Measurements from ENCODE around the gene GALNS.

DNA sequence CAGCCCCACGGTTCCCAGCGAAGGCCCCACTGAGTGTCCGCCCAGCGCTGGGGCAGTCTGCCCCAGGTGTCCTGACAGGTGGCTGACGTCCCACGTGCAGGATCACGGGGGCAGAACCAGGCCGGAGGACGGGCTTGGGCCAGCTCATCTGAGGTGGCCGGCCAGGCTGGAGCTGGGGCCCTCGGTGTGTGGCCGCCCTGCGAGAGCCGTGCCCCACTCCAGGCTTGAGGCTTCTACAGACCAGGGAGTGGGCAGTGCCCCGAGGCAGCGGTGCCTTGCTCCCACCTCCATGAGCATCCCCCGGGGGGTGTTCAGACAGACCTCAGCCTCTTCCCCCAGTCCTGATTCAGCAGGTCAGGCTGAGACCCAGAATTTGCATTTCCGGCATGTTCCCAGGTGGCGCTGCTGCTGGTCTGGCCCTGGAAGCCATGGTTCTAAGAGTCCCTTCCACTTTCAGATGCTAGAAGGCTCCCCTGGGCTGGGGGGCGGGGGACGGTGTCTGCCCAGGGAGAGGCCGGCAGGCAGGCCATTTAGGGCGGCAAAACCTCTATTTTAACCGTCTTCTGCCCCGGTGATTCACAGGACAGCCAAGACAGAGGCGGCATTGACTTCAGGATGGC is 45.1 kb upstream of the GALNS start:
- TF ChIP-seq POLR2A (IDR thresholded peaks at IDR 0.05), result no peak
- TF ChIP-seq, protein P1, sequence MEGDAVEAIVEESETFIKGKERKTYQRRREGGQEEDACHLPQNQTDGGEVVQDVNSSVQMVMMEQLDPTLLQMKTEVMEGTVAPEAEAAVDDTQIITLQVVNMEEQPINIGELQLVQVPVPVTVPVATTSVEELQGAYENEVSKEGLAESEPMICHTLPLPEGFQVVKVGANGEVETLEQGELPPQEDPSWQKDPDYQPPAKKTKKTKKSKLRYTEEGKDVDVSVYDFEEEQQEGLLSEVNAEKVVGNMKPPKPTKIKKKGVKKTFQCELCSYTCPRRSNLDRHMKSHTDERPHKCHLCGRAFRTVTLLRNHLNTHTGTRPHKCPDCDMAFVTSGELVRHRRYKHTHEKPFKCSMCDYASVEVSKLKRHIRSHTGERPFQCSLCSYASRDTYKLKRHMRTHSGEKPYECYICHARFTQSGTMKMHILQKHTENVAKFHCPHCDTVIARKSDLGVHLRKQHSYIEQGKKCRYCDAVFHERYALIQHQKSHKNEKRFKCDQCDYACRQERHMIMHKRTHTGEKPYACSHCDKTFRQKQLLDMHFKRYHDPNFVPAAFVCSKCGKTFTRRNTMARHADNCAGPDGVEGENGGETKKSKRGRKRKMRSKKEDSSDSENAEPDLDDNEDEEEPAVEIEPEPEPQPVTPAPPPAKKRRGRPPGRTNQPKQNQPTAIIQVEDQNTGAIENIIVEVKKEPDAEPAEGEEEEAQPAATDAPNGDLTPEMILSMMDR (IDR thresholded peaks at IDR 0.05), result no peak
